Lower leg skin (tissue), 4 donors: ENCODE results near the gene PHF1. TPM values are rescaled to one million over a fixed set of nuclear protein-coding genes. Genes with fewer than 3 reads are reported as not detected.

Experiments used
- DNase-seq, 2 donors: peaks; one replicate each; pipeline ENCODE4 v3.0.0-alpha.2; 2019; ENCODE audit warnings: low spot score in 2 of 2
- H3K4me3 ChIP-seq: fragments of 200-600 bp; sonication (generic); 2 replicates; pipeline ENCODE4 v1.5.1; 2017; ENCODE audit warnings: mild to moderate bottlenecking, low read depth; ENCODE audit not compliant: poor library complexity, severe bottlenecking
- CTCF ChIP-seq, 3 donors: fragments of 450-650 bp; IDR thresholded peaks; one replicate each; pipeline ENCODE4 v1.5.1; 2016; ENCODE audit warnings: antibody characterized with exemption in 3 of 3, mild to moderate bottlenecking in 3 of 3, moderate library complexity in 2 of 3
- POLR2A ChIP-seq, 2 donors: fragments of 450-650 bp; IDR thresholded peaks; one replicate each; pipeline ENCODE4 v1.6.1; 2016 to 2017; ENCODE audit warnings: antibody characterized with exemption in 2 of 2, mild to moderate bottlenecking in 1 of 2, moderate library complexity in 1 of 2
- WGBS, 2 donors: methylation state at CpG; one replicate each; pipeline ENCODE4 v1.1.5; 2018; 5-methylcytosine and 5-hydroxymethylcytosine counted together
- intact Hi-C: fragments of 100-400 bp; cut with DNase I; formaldehyde crosslinking; loops from one replicate; pipeline ENCODE4 v1.15.0; 2023; ENCODE audit warnings: low total_unique reads
- total RNA-seq, 4 donors: library from RNA; depleted of rRNA; stranded (reverse); fragments of >200 nt; gene quantifications; one replicate each; pipeline ENCODE4 v1.1.0, GENCODE V29; 2016

The PHF1 gene
- total RNA-seq, 4 donors from 2014 or later, result 40.9 to 73.0 (median 64.8) TPM

- DNase-seq, result no peak
- TF ChIP-seq POLR2A (IDR thresholded peaks at IDR 0.05) (no peak), CTCF (IDR thresholded peaks at IDR 0.05) (no peak)
- intact Hi-C loops, result no loop called here
- no peak overlapping the region for H3K4me3 ChIP-seq
- WGBS, 2 donors, result 91 to 93% methylated on average over 14 to 15 of the region's 15 CpGs
Observed at GRCh38 chr6:33405386-33405940, 5.4 kb upstream of the PHF1 start.

- TF ChIP-seq CTCF (IDR thresholded peaks at IDR 0.05), result no peak
- no peak for TF ChIP-seq POLR2A (IDR thresholded peaks at IDR 0.05)
- no peak for DNase-seq
- WGBS, 2 donors, result 97% methylated on average over 17 of the region's 17 CpGs
- no peak overlapping the region for H3K4me3 ChIP-seq
- intact Hi-C loops, result no loop called here
Observed at GRCh38 chr6:33406126-33406525, 4.7 kb upstream of the PHF1 start.

- no peak for DNase-seq
- intact Hi-C loops, result no loop called here
- WGBS, 2 donors, result 84 to 86% methylated on average over 5 of the region's 5 CpGs
- no peak for TF ChIP-seq POLR2A (IDR thresholded peaks at IDR 0.05)
- no peak for TF ChIP-seq CTCF (IDR thresholded peaks at IDR 0.05)
- H3K4me3 ChIP-seq, result no peak overlapping the region
Observed at GRCh38 chr6:33407132-33407718, 3.6 kb upstream of the PHF1 start.

- intact Hi-C loops, result no loop called here
- 0% methylated on average over 27 to 45 of the region's 65 CpGs for WGBS, 2 donors
- peak overlapping the region; percentile 92 for H3K4me3 ChIP-seq
- DNase-seq, result peak; percentile 95 to 99
- TF ChIP-seq POLR2A (IDR thresholded peaks at IDR 0.05) (peak in 1 of 2 donors; percentile 19), CTCF (IDR thresholded peaks at IDR 0.05) (peak in 1 of 3 donors; percentile 56)
Observed at GRCh38 chr6:33410050-33410710, 634 bp upstream of the PHF1 start.

GRCh38 chr6:33411632-33412005 is 805 bp downstream of the PHF1 start:
- peak overlapping the region; percentile 92 for H3K4me3 ChIP-seq
- intact Hi-C loops, result no loop called here
- WGBS, 2 donors, result 48 to 49% methylated on average over 6 of the region's 6 CpGs
- no peak for DNase-seq
- TF ChIP-seq CTCF (IDR thresholded peaks at IDR 0.05) (no peak), POLR2A (IDR thresholded peaks at IDR 0.05) (no peak)
